H9 (cell line): Measurements from ENCODE around the gene ACACA. TPM values are rescaled to one million over a fixed set of nuclear protein-coding genes. Genes with fewer than 3 reads are reported as not detected.

Experiments
- DNase-seq: peaks from one replicate; pipeline ENCODE4 v3.0.0-alpha.2; 2017
- H2AFZ ChIP-seq: one replicate; pipeline ENCODE4 v1.6.1; 2013; ENCODE audit warnings: mild to moderate bottlenecking, low read length, control low read depth, moderate library complexity
- H2AK5ac ChIP-seq: 2 replicates; pipeline ENCODE4 v1.6.1; 2013; ENCODE audit warnings: low read length, control low read depth, mixed read lengths; ENCODE audit not compliant: insufficient read length
- H2BK120ac ChIP-seq: one replicate; pipeline ENCODE4 v1.6.1; 2013; ENCODE audit warnings: low read depth, mild to moderate bottlenecking, low read length, control low read depth, inconsistent platforms; ENCODE audit not compliant: poor library complexity, severe bottlenecking
- H2BK12ac ChIP-seq: 2 replicates; pipeline ENCODE4 v1.6.1; 2013; ENCODE audit warnings: low read length, control low read depth, mixed read lengths, low read depth; ENCODE audit not compliant: insufficient read length
- H2BK15ac ChIP-seq: 2 replicates; pipeline ENCODE4 v1.6.1; 2013; ENCODE audit warnings: low read depth, low read length, control low read depth
- H2BK20ac ChIP-seq: one replicate; pipeline ENCODE4 v1.6.1; 2013; ENCODE audit warnings: low read depth, mild to moderate bottlenecking, low read length, control low read depth, inconsistent platforms; ENCODE audit not compliant: poor library complexity, severe bottlenecking
- H2BK5ac ChIP-seq: 2 replicates; pipeline ENCODE4 v1.6.1; 2013; ENCODE audit warnings: low read length, control low read depth, mixed read lengths; ENCODE audit not compliant: insufficient read length
- H3K14ac ChIP-seq: 2 replicates; pipeline ENCODE4 v1.6.1; 2013; ENCODE audit warnings: low read length, control low read depth; ENCODE audit not compliant: insufficient read depth
- H3K18ac ChIP-seq: 2 replicates; pipeline ENCODE4 v1.6.1; 2013; ENCODE audit warnings: low read depth, mild to moderate bottlenecking, mixed read lengths, low read length, control low read depth; ENCODE audit not compliant: insufficient read length
- H3K23ac ChIP-seq: 2 replicates; pipeline ENCODE4 v1.6.1; 2013; ENCODE audit warnings: low read length, control low read depth, mixed read lengths, low read depth; ENCODE audit not compliant: insufficient read length
- H3K23me2 ChIP-seq: 2 replicates; pipeline ENCODE4 v1.6.1; 2013; ENCODE audit warnings: low read depth, mild to moderate bottlenecking, mixed read lengths, low read length, control low read depth; ENCODE audit not compliant: insufficient read length, poor library complexity, severe bottlenecking
- H3K27ac ChIP-seq: 2 replicates; pipeline ENCODE4 v1.5.1; 2013; ENCODE audit warnings: low read length, control low read depth, mixed read lengths, low read depth; ENCODE audit not compliant: insufficient read length
- H3K27me3 ChIP-seq: 2 replicates; pipeline ENCODE4 v1.6.1; 2013; ENCODE audit warnings: low read length, control low read depth, inconsistent platforms; ENCODE audit not compliant: insufficient read depth
- H3K4ac ChIP-seq: 2 replicates; pipeline ENCODE4 v1.6.1; 2013; ENCODE audit warnings: low read depth, mild to moderate bottlenecking, control low read depth, inconsistent platforms, low read length, moderate library complexity
- H3K4me1 ChIP-seq: 2 replicates; pipeline ENCODE4 v1.6.1; 2013; ENCODE audit warnings: low read length, control low read depth, inconsistent platforms; ENCODE audit not compliant: insufficient read depth
- H3K4me2 ChIP-seq: 2 replicates; pipeline ENCODE4 v1.6.1; 2013; ENCODE audit warnings: low read length, control low read depth, mixed read lengths; ENCODE audit not compliant: insufficient read length, insufficient read depth
- H3K56ac ChIP-seq: 2 replicates; pipeline ENCODE4 v1.6.1; 2013; ENCODE audit warnings: low read depth, mild to moderate bottlenecking, mixed read lengths, low read length, control low read depth; ENCODE audit not compliant: insufficient read length
- H3K79me1 ChIP-seq: 2 replicates; pipeline ENCODE4 v1.6.1; 2013; ENCODE audit warnings: low read depth, mild to moderate bottlenecking, moderate library complexity, low read length, control low read depth, inconsistent platforms; ENCODE audit not compliant: insufficient read depth, poor library complexity, severe bottlenecking
- H3K79me2 ChIP-seq: 2 replicates; pipeline ENCODE4 v1.6.1; 2013; ENCODE audit warnings: low read length, control low read depth, inconsistent platforms; ENCODE audit not compliant: insufficient read depth
- H3K9ac ChIP-seq: 2 replicates; pipeline ENCODE4 v1.6.1; 2013; ENCODE audit warnings: low read length, control low read depth, mixed read lengths; ENCODE audit not compliant: insufficient read length; ENCODE audit errors: extremely low read depth
- H3K9me3 ChIP-seq: one replicate; pipeline ENCODE4 v1.6.1; 2013; ENCODE audit warnings: low read depth, low read length, inconsistent platforms; ENCODE audit not compliant: control insufficient read depth
- H3T11ph ChIP-seq: one replicate; pipeline ENCODE4 v1.6.1; 2013; ENCODE audit warnings: mild to moderate bottlenecking, low read length, control low read depth, inconsistent platforms
- H4K20me1 ChIP-seq: one replicate; pipeline ENCODE4 v1.6.1; 2013; ENCODE audit not compliant: control insufficient read depth, insufficient read length, insufficient read depth
- H4K5ac ChIP-seq: 2 replicates; pipeline ENCODE4 v1.6.1; 2013; ENCODE audit warnings: low read depth, mild to moderate bottlenecking, mixed read lengths, low read length, control low read depth; ENCODE audit not compliant: insufficient read length
- H4K8ac ChIP-seq: replicated peaks from 2 replicates; pipeline ENCODE4 v1.6.1; 2013; ENCODE audit warnings: low read length, control low read depth, mixed read lengths, low read depth; ENCODE audit not compliant: insufficient read length
- H4K91ac ChIP-seq: 2 replicates; pipeline ENCODE4 v1.6.1; 2013; ENCODE audit warnings: low read depth, mild to moderate bottlenecking, moderate library complexity, mixed read lengths, low read length, control low read depth; ENCODE audit not compliant: insufficient read length
- H3K27ac Mint-ChIP-seq, 3 experiments: 2 replicates in 2 of 3; 3 replicates in 1 of 3; pipeline ENCODE4 v1.8.0; 2020 to 2021; ENCODE audit warnings: mixed read lengths in 3 of 3, mild to moderate bottlenecking in 1 of 3, moderate library complexity in 1 of 3
- H3K27me3 Mint-ChIP-seq: 2 replicates; pipeline ENCODE4 v1.8.0; 2021; ENCODE audit warnings: low read depth, mild to moderate bottlenecking, moderate library complexity, mixed read lengths
- H3K36me3 Mint-ChIP-seq, 3 experiments: 2 replicates in 2 of 3; 3 replicates in 1 of 3; pipeline ENCODE4 v1.8.0; 2020 to 2021; ENCODE audit warnings: low read depth in 3 of 3, mixed read lengths in 3 of 3; ENCODE audit not compliant: insufficient read depth in 1 of 3
- H3K4me1 Mint-ChIP-seq, 2 experiments: 2 replicates each; pipeline ENCODE4 v1.8.0; 2020; ENCODE audit warnings: mixed read lengths in 2 of 2
- H3K4me3 Mint-ChIP-seq, 2 experiments: 2 replicates in 1 of 2; 3 replicates in 1 of 2; pipeline ENCODE4 v1.8.0; 2020 to 2021; ENCODE audit warnings: mild to moderate bottlenecking in 2 of 2, mixed read lengths in 2 of 2, moderate library complexity in 1 of 2
- H3K9me3 Mint-ChIP-seq, 2 experiments: 2 replicates in 1 of 2; 3 replicates in 1 of 2; pipeline ENCODE4 v1.8.0; 2020; ENCODE audit warnings: mild to moderate bottlenecking in 2 of 2, mixed read lengths in 2 of 2, moderate library complexity in 1 of 2
- WGBS: extraction: QIAGEN DNeasy Blood & Tissue Kit; methylation state at CpG from one replicate; pipeline ENCODE4 v1.1.7; 2013; ENCODE audit warnings: missing lambda C conversion rate, low lambda C conversion rate, mixed read lengths; ENCODE audit not compliant: insufficient read length; ENCODE audit errors: extremely low coverage; 5-methylcytosine and 5-hydroxymethylcytosine counted together
- total RNA-seq: library from RNA; stranded (reverse); gene quantifications from 2 replicates; pipeline ENCODE4 v1.2.1, GENCODE V29; 2021
- TF ChIP-seq, protein P1 (sequence below): fragments of 200-600 bp; sonication (generic); conservative IDR thresholded peaks from 3 replicates; pipeline ENCODE4 v1.8.0; 2021; ENCODE audit warnings: antibody characterized with exemption, mild to moderate bottlenecking

ACACA gene
- total RNA-seq, 1 experiment from 2014 or later, result 135 TPM

DNA sequence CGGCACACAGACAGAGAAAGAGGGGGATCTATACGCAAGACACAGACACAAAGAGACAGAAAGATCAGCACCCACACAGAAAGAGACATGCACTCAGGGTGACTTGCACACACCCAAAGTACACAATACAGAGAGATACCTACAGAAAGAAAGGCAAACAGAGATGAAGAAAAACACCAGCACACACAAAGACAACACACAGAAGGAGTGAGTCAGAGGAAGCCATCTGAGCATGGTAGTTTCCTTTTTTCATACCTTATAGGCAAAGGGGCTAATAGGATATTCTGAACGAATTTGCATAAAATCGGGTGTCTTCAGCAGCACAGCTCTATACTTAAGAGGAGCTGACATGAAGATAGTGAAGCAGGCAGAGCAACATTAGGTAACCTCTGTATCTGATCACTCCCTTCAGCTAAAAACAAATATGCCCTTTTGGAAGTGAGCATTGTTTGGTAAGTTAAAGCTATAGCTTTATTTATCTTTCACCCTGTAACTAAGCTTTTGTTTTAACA, 259.3 kb downstream of the ACACA start:
- H2AFZ ChIP-seq, result no peak overlapping the region
- H2BK12ac ChIP-seq, result no peak overlapping the region
- H2BK20ac ChIP-seq, result no peak overlapping the region
- peak overlapping the region in 2 of 3 experiments; percentile 38 to 51; a peak in 5 of 7 replicates for H3K27ac Mint-ChIP-seq
- H4K5ac ChIP-seq, result no peak overlapping the region
- H3K4me1 ChIP-seq, result no peaks in the 10 kb centered on the region
- H3K23me2 ChIP-seq, result no peaks in the 10 kb centered on the region
- H3K79me1 ChIP-seq, result no peaks in the 10 kb centered on the region
- no peaks in the 10 kb centered on the region for H3K79me2 ChIP-seq
- H3K4ac ChIP-seq, result no peak overlapping the region
- no peak overlapping the region for H2BK15ac ChIP-seq
- H3K14ac ChIP-seq, result no peak overlapping the region
- H2AK5ac ChIP-seq, result no peak overlapping the region
- no peak overlapping the region for H3K56ac ChIP-seq
- H2BK5ac ChIP-seq, result no peak overlapping the region
- H4K20me1 ChIP-seq, result no peaks in the 10 kb centered on the region
- no peak overlapping the region for H4K8ac ChIP-seq
- H3K27me3 Mint-ChIP-seq, result no peaks in the 10 kb centered on the region
- no peaks in the 10 kb centered on the region for H3K27me3 ChIP-seq
- no peak overlapping the region for H3K9ac ChIP-seq
- H3K23ac ChIP-seq, result no peak overlapping the region
- H4K91ac ChIP-seq, result no peak overlapping the region
- no peak overlapping the region for H3K27ac ChIP-seq
- peaks cover 18 to 37% (median 35%) of the 10 kb centered on the region in 3 experiments; a peak in 6 of 7 replicates for H3K36me3 Mint-ChIP-seq
- no peak overlapping the region for H3K18ac ChIP-seq
- no peak overlapping the region for H3K4me2 ChIP-seq
- TF ChIP-seq, protein P1, sequence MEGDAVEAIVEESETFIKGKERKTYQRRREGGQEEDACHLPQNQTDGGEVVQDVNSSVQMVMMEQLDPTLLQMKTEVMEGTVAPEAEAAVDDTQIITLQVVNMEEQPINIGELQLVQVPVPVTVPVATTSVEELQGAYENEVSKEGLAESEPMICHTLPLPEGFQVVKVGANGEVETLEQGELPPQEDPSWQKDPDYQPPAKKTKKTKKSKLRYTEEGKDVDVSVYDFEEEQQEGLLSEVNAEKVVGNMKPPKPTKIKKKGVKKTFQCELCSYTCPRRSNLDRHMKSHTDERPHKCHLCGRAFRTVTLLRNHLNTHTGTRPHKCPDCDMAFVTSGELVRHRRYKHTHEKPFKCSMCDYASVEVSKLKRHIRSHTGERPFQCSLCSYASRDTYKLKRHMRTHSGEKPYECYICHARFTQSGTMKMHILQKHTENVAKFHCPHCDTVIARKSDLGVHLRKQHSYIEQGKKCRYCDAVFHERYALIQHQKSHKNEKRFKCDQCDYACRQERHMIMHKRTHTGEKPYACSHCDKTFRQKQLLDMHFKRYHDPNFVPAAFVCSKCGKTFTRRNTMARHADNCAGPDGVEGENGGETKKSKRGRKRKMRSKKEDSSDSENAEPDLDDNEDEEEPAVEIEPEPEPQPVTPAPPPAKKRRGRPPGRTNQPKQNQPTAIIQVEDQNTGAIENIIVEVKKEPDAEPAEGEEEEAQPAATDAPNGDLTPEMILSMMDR, result no peak
- no peak for DNase-seq
- no peak overlapping the region for H3K4me3 Mint-ChIP-seq
- H3T11ph ChIP-seq, result no peak overlapping the region
- H3K9me3 Mint-ChIP-seq, result no peaks in the 10 kb centered on the region
- H3K9me3 ChIP-seq, result no peaks in the 10 kb centered on the region
- no peak overlapping the region for H2BK120ac ChIP-seq
- peaks cover 16 to 17% of the 10 kb centered on the region in 2 experiments for H3K4me1 Mint-ChIP-seq
- WGBS, result no CpG with 5 or more reads among the region's 4 CpGs
